Stimulated activated CD4-positive, alpha-beta T cell treated with anti-CD3 and anti-CD28 coated beads, Interleukin-12 subunit alpha, Interleukin-12 subunit beta, amount 100 ng/mL, for 24 hours (primary cell): ENCODE results near the gene GANC.

ENCODE experiments used
- DNase-seq, 2 experiments: peaks; one replicate each; pipeline ENCODE4 v3.0.0-alpha.2; 2020; ENCODE audit warnings: low read depth in 2 of 2

GANC gene

DNA sequence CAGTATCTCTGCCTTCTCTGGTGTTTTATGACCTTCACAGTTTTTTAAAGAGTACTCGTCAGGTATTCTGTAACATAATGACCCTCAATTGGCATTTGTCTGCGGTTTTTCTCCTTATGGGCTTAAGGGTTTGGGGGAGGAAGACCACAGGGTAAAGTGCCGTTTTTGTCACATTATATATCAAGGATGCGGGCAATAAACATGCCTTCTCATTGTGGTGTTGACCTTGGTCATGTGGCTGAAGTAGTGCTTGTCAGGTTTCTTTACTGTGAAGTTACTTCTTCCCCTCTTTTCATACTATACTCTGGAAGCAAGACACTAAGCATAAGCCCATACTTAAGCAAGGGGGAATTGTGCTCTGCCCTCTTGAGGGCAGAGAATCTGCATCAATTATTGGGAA, 102.9 kb downstream of the GANC start:
- DNase-seq: no peak

DNA sequence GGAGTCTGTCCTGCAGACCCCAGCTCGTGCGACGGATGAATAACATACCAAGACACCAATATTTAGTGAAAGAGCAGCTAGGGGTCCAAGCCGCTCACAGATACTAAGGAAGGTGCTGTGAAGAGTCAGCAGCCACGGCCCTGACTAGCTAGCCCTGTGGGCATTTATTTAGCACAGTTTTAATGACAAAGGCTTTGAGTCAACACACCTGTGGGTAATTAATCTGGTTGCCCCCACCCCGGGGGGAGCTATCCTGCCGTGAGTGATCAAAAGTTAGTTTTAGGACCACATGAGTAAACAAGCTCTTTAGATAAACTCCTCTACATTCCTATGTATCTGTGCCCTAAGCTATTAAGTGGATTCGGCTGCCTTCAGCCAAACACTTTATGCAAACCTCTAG, 105.0 kb downstream of the GANC start:
- no peak for DNase-seq

DNA sequence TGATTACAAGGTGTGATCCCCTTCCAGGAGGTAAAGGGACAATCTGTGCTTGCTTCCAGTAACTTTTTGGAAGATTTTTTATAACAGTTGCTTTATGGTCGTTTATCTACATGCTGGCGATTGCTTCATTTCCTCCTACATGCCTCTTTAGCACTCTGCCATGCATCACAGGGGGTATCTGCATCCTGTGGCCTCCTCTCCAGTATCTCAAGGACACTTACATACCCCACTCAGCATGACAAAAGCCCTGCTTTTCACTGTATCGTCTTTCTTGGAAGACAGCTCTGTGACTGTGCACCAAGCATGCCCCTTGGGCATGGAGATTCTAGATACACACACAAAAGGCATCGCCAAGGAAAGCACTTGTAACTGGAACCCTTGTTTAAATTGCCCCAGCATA, 111.6 kb downstream of the GANC start:
- no peak for DNase-seq

DNA sequence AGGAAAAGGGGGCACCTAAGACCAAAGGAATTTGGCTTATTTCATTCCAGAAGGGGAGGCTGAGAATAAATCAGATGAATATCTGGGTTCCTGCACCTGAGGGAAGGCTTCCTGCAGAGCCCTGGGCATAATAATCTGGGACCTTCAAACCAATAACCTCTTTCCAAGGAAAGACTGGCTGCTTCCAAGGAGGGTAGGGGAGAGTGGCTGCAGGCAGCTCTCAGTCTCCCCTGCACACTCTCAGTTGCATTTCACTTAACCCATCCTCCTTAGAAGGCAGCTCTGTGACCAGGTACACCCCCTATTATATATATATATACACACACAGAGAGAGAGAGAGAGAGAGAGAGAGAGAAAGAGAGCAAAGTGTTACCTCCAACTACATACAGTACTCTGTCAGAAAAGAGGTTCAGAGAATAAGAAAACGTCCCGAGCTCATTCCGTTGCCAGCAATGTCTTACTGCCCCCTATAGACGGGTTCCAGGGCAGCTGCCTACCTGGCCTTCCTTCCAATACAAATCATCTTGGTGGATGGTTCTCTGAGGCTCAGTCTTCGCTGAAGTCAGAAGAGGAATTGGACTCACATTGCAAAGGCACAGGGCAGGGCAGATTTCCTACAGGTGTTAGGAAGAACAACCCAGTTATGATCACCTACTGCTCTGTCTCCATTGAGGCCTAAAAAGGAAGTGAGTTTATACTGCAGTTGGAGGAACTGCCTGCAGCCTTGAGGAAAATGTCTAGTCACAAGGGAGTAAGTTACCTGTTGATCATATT, 112.4 kb downstream of the GANC start:
- DNase-seq: no peak

DNA sequence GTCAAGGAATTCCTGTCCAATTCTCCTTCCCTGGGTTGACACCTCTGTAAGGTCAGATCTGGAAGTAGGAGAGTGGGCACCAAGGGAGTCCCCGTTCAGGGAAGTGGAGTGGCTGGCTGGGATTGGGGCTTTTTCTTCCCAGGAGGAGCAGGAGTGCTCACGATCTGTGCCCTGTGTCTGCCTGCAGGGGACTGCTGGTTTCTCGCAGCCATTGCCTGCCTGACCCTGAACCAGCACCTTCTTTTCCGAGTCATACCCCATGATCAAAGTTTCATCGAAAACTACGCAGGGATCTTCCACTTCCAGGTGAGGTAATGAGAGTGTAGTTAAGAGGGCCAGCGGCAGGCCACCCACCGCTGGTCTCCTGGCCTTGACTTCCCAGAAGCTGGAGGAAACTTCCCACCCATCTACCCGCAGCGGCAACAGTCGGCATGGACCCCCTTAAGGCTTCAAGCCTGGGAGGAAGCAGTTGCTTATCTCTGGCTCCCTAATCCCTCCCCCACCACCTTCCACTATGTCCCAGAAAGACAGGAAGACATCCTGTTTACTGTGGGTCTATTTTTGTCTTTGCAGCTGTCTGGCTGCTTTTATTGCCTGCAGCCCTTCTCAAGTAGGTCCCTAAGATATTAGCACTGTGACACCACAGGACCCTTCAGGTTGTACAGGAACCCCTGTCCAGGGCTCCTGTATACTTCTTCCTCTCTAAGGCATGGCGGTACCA, 113.1 kb downstream of the GANC start:
- no peak for DNase-seq

DNA sequence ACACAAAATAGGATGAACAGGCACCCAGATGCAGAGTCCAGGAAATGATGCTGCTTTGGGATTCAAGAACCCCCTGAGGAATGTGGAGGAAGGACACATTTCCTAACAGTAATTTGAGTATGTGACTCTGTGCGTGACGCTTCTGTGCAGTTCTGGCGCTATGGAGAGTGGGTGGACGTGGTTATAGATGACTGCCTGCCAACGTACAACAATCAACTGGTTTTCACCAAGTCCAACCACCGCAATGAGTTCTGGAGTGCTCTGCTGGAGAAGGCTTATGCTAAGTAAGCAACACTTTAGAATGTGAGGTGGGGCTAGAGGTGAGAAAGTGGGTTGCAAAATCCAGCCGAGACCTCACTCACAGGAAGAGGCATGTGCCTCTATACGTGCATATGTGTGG, 114.6 kb downstream of the GANC start:
- no peak for DNase-seq

DNA sequence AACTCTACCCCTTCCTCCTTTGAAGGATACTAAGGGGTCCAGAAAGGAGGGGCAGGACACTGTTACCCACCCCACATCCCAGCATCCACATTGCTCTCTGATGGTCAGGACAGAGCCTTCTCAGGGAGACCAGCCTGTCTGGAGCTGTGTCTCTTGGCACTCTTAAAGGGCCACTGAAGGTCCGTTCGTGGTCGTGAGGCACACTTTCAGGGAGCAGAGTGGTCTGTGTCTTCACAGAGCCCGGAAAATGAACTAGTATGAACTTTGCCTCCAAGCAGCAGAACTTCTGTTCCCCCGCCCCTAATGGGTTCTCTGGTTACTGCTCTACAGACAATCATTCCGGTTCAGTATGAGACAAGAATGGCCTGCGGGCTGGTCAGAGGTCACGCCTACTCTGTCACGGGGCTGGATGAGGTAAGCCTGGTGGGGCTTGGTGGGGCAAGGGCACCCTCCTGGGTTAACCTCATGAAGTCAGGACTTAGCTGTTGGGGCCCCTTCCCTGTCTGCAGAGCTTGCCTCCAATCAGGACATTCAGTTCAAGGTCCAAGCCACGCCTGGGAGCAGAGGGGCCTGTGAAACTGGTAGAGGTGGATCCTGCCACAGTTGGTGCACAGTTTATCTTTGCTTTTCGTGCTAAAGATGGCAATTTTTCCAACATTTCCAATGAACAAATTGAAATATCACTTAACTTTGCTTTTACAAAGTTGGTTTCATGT, 119.5 kb downstream of the GANC start:
- no peak for DNase-seq

DNA sequence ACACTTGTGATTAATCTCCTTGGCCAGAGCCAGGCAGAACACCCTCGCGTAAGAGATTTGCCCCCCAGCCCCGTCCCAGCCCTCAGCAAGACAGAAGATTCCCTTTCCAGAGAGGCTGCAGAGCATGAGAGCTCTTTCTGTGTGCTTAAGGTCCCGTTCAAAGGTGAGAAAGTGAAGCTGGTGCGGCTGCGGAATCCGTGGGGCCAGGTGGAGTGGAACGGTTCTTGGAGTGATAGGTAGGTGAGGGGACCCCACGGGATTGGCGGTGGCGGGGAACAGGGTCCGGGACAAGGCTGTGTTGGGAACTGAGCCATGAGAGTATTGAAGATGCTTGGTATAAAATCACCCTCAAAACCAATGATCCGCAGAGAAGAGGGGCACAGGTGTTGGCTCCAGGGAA, 121.1 kb downstream of the GANC start:
- no peak for DNase-seq

DNA sequence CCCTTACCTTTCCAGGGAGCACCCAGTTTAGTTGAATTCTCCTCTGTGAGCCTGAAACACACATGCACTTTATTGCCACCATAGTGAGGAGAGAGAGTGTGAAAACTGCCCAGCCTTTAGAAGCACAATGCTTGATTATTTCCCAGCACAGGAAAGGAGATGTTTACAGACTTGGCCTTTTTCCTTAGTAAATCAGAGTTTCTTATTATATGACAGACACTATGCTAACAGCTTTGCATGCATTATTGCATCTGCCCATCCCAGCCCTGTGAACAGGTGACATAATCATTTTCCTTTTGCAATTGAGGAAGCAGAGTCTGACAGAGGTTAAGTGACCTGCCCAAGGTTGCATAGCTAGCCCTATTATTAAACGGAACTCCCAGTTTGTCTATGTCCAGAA, 122.8 kb downstream of the GANC start:
- no peak for DNase-seq

DNA sequence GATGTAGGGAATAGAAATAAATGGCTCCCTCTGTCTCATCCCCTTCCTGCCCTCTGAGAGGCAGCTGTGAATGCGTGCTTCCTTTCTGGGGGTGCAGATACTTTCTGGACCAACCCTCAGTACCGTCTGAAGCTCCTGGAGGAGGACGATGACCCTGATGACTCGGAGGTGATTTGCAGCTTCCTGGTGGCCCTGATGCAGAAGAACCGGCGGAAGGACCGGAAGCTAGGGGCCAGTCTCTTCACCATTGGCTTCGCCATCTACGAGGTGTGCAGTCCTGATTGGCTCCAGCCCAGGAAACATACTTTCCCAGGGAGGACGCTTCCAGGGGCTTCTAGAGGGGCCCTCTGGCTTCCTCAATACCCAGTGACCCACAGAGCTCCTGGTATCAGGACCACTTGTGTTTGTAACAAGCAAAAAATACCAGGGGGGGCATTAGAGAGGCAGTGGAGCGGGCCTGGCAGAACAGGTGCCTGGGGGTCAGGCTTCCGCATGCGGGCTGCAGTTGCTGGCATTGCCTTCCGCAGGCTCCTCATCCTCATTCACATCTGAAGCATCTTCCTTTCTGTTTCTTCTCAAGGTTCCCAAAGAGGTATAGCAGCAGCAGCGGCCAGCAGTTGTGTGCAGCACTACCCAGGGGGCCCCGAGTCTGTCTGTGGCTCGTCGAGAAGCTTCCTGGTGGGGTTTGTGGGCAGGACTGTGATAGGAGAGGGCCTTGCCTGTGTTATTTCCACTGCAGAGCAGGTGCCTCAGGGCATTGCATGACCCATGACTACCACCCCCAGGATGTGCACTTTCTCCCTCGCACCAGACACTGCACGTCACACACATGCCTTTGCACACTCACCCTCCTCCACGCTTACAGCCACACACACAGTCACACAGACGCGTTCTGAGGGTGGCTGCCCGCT, 128.8 kb downstream of the GANC start:
- no peak for DNase-seq

DNA sequence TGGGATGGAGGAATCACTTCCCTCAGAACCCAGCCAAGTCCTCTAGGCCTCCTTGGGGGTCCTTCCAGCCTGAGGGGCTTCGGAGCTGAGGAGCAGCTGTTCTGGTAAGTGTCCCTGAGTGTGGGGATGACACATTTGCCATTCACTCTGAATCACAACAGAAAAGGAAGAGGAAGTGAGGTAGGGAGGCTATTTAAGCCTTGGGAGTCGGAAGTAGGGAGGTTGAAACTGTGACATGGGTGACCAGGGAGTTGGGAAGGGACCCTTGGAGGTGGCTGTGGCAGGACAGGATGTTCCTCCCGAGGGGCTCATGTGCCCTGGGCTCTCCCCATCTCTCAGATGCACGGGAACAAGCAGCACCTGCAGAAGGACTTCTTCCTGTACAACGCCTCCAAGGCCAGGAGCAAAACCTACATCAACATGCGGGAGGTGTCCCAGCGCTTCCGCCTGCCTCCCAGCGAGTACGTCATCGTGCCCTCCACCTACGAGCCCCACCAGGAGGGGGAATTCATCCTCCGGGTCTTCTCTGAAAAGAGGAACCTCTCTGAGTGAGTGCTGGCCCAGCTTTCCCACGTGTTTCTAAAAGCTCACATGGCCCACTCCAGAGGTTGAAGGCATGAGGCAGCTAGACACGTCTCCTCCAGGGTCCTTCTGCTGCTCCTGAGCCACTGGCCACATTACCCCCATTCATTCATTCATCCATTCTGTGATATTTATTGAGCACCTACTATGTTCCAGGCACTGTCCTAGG, 129.6 kb downstream of the GANC start:
- no peak for DNase-seq

DNA sequence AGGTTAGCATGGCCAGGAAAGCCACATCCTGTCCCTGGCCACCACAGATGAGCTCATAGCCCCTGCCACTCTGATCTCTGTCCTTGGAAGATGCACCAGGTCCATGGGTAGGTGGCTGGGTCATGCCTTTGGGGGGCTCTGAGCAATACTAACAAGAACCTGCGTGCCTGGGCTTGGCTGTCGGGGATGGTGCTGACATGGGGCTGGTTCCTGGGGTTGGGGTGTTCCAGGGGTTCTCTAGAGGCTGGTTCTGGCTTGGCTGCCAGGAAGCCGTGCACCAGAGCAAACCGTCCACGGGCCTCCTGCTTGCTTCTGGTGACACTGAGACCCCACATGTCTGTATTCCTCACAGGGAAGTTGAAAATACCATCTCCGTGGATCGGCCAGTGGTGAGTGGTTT, 130.4 kb downstream of the GANC start:
- DNase-seq: no peak

DNA sequence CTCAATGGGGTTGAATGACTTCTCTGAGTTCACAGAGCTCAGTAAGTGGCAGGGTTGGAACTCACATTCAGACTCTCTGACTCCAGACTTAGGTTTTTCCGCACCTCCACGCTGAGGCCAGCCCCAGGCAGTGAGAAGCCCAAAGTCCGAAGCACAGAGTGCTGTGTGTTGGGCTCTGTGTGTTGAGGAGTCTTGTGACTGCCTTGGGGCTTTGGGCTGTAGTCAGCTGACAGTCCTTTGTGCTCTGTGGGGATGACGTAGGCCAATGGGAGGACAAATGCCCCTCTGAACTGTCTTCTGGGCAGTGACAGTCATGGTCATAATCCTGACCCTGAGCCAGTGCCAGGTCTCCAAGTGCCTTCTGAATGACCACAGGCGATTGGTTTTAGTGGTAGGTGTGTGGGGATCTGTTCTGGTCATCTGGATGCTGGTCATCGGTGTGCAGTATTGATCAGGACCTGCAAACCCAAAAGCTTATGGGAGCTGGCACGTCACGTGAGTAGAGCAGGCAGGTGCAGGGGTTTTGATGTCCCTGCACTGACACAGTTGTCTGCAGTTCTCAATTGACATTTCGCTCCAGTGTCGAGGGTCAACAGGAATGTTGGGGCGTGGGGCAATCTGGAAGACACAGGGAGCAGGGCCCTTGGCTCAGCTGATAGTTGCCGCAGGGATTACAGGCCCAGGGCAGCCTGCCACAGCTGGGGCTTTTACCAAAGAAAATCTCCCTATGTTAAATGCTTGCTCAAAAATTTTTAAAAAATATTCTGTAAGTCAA, 131.6 kb downstream of the GANC start:
- DNase-seq: no peak

DNA sequence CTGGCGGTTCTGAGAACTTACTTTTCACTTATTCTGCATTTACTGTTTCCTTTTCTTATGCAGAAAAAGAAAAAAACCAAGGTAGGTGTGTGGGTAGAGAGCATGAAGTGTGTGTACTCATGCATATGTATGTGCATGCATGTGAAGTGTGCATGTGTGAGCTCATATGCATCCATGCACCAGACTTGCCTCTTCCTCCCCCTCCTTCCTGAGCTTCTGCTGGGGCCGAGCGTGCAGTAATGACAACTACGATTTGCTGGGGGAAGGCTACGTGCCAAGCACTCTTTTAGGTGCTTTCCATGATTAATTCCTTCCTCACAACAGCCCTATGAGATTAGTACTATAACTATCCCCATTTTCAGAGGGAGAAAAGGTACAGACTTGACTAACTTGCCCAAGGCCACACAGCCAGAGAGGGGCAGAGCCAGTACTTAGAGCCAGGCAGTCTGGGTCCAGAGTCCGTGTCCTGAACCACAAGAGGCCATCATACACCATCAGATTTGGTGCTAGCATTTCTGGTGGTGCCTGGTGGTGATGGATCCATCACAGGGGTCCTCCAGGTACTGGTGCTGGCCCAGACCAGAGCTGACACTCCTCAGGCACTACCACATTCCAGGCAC, 133.0 kb downstream of the GANC start:
- DNase-seq: no peak
